NCI-H187 (cell line): ENCODE measurements around the gene MYO1D.
A peak's percentile ranks its signal among the peaks of the same experiment; 100 is the strongest.

Experiments
- DNase-seq, 2 experiments: peaks; one replicate each; lab custom pipeline; 2025; lab: John Stamatoyannopoulos, UW

MYO1D gene

GRCh38 chr17:32504166-32504990 is 372.5 kb downstream of the MYO1D start:
- no peak for DNase-seq

GRCh38 chr17:32503251-32504165 is 373.4 kb downstream of the MYO1D start:
- DNase-seq, result no peak

- no peak for DNase-seq
Measured at GRCh38 chr17:32502710-32503109, 374.2 kb downstream of the MYO1D start.

- DNase-seq, result no peak
Measured at GRCh38 chr17:32502013-32502412, 374.9 kb downstream of the MYO1D start.

DNA sequence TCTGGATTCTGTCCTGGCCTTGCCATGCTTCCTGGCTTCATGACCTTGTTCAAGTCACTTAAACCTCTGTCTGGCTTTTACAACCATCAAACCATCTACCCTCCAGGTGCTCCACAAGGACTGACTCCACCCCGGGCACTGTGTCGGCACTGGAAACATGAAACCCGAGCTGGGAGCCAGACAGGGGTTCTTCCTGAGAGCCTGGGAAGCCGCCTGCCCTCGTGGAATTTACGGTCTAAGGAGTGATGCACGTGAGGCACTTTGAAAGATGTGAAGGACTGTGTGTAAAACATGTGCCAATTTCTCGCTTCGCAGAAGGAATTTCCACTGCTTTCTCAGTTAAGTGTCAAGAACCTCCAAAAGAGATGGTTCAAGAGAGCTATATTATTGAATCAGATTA is 378.5 kb downstream of the MYO1D start:
- DNase-seq, result peak; percentile 37 to 54

DNA sequence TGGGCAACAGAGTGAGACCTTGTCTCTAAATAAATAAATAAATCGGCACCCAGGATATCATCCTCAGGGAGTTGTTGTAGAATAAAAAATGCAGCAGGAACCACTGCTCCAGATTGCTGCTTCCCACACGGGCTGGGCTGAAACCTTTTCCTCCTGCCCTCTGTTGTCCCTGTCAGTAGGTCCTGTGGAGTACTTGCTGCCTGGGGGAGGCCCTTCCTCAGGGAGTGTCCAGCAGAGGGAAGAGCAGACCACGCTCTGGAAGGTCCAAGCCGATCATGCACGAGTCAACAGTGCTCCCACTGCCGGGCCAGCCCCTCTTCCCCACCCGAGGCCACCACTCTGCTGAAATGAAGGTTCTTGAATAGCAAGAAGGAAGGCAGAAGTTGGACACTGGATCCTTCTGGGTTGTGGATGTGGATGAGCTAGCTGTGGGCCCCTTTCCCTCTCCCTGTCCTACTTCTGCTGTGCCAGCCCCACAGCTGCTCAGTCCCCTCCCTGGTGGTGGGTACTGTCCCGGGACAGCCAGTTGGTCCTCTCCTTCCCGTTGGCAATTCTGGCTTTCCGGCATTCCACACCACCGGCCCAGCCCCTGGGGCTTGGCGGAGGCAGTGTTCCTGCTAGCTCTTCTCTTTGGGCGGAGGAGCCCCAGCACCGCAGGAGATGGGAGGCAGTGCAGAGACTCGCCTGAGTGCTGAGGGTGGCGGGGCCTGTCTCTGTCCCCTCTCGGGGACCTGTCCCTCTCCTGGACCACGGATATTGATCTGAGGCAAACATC is 379.3 kb downstream of the MYO1D start:
- DNase-seq, result no peak

GRCh38 chr17:32496395-32497073 is 380.4 kb downstream of the MYO1D start:
- DNase-seq, result no peak

GRCh38 chr17:32495359-32496231 is 381.3 kb downstream of the MYO1D start:
- DNase-seq, result no peak

- DNase-seq, result no peak
Measured at GRCh38 chr17:32494621-32495358, 382.1 kb downstream of the MYO1D start.

- DNase-seq, result no peak
Measured at GRCh38 chr17:32493976-32494513, 382.9 kb downstream of the MYO1D start.

GRCh38 chr17:32493571-32493970 is 383.4 kb downstream of the MYO1D start:
- no peak for DNase-seq

GRCh38 chr17:32492648-32493289 is 384.2 kb downstream of the MYO1D start:
- DNase-seq, result no peak

GRCh38 chr17:32492264-32492589 is 384.7 kb downstream of the MYO1D start:
- no peak for DNase-seq

- no peak for DNase-seq
Measured at GRCh38 chr17:32491371-32492263, 385.3 kb downstream of the MYO1D start.

- no peak for DNase-seq
Measured at GRCh38 chr17:32490101-32490482, 386.8 kb downstream of the MYO1D start.

- DNase-seq, result no peak
Measured at GRCh38 chr17:32489320-32490100, 387.4 kb downstream of the MYO1D start.

GRCh38 chr17:32488604-32489180 is 388.2 kb downstream of the MYO1D start:
- no peak for DNase-seq
